H1 (cell line): ENCODE measurements around the gene UMPS. TPM values are rescaled to one million over a fixed set of nuclear protein-coding genes. Genes with fewer than 3 reads are reported as not detected.

ENCODE experiments used
- CTCF ChIA-PET: fragments of 300-600 bp; sonication (Branson Sonifier 250); formaldehyde crosslinking; loops from one replicate; lab custom pipeline; 2021; ENCODE audit not compliant: partially characterized antibody; lab: Charles Lee
- POLR2A ChIA-PET: fragments of 300-600 bp; sonication (Branson Sonifier 250); formaldehyde crosslinking; loops from one replicate; lab custom pipeline; 2021; ENCODE audit warnings: inconsistent platforms; ENCODE audit not compliant: partially characterized antibody; lab: Charles Lee
- DNase-seq, 2 experiments: peaks; one replicate each; pipeline versions ENCODE4 v3.0.0 to v3.0.0-alpha.2; 2010 to 2022; ENCODE audit warnings: low spot score in 2 of 2, low read depth in 1 of 2, mixed read lengths in 1 of 2
- FAIRE-seq: peaks from 2 replicates; lab custom pipeline; 2011; peaks lifted over from hg19 to GRCh38; lab: Jason Lieb, UNC
- H2AFZ ChIP-seq: 2 replicates; pipeline ENCODE4 v1.8.1; 2012; ENCODE audit warnings: low read length, inconsistent platforms
- H2AK5ac ChIP-seq: 2 replicates; pipeline ENCODE4 v1.6.1; 2013; ENCODE audit warnings: low read depth, low read length
- H2BK120ac ChIP-seq: replicated peaks from 2 replicates; pipeline ENCODE3; 2013; ENCODE audit warnings: low read depth, low read length, inconsistent platforms
- H2BK12ac ChIP-seq: 2 replicates; pipeline ENCODE4 v1.6.1; 2013; ENCODE audit warnings: low read depth, low read length
- H2BK15ac ChIP-seq: 2 replicates; pipeline ENCODE4 v1.6.1; 2013; ENCODE audit warnings: low read length
- H2BK20ac ChIP-seq: 2 replicates; pipeline ENCODE4 v1.6.1; 2013; ENCODE audit warnings: low read length
- H2BK5ac ChIP-seq: 2 replicates; pipeline ENCODE4 v1.6.1; 2013; ENCODE audit warnings: low read depth, low read length
- H3K14ac ChIP-seq: 2 replicates; pipeline ENCODE4 v1.6.1; 2013; ENCODE audit warnings: inconsistent platforms; ENCODE audit not compliant: insufficient read length
- H3K18ac ChIP-seq: 2 replicates; pipeline ENCODE4 v1.6.1; 2013; ENCODE audit warnings: low read length; ENCODE audit errors: extremely low read depth
- H3K23ac ChIP-seq: 2 replicates; pipeline ENCODE4 v1.6.1; 2013; ENCODE audit warnings: inconsistent platforms; ENCODE audit not compliant: insufficient read length
- H3K23me2 ChIP-seq: 2 replicates; pipeline ENCODE4 v1.6.1; 2013; ENCODE audit warnings: low read depth, low read length
- H3K27ac ChIP-seq: 2 replicates; pipeline ENCODE4 v1.6.1; 2011; ENCODE audit warnings: low read depth, low read length, inconsistent platforms
- H3K27me3 ChIP-seq, 4 experiments: replicated peaks in 1 of 4; 1 replicate in 1 of 4; 2 replicates in 3 of 4; pipeline versions ENCODE4 v1.6.1 to v1.8.1; 2011 to 2013; ENCODE audit warnings: low read length in 3 of 4, mild to moderate bottlenecking in 3 of 4, inconsistent platforms in 2 of 4, mixed read lengths in 2 of 4, moderate library complexity in 1 of 4; ENCODE audit not compliant: control insufficient read depth in 3 of 4, insufficient read depth in 3 of 4; ENCODE audit errors: extremely low read depth in 1 of 4
- H3K36me3 ChIP-seq, 4 experiments: 2 replicates each; pipeline versions ENCODE4 v1.6.1 to v1.8.1; 2011 to 2013; ENCODE audit warnings: mild to moderate bottlenecking in 4 of 4, low read length in 3 of 4, moderate library complexity in 2 of 4, control low read depth in 1 of 4, inconsistent platforms in 1 of 4; ENCODE audit not compliant: insufficient read depth in 4 of 4, control insufficient read depth in 2 of 4
- H3K4ac ChIP-seq: replicated peaks from 2 replicates; pipeline ENCODE3; 2013; ENCODE audit warnings: low read length, low read depth, mixed read lengths, inconsistent platforms; ENCODE audit not compliant: insufficient read length
- H3K4me1 ChIP-seq, 4 experiments: replicated peaks in 1 of 4; 1 replicate in 1 of 4; 2 replicates in 3 of 4; pipeline versions ENCODE4 v1.6.1 to v1.8.1; 2011 to 2013; ENCODE audit warnings: low read length in 3 of 4, inconsistent platforms in 2 of 4, mixed read lengths in 1 of 4; ENCODE audit not compliant: insufficient read depth in 4 of 4, control insufficient read depth in 3 of 4
- H3K4me2 ChIP-seq, 2 experiments: 2 replicates each; pipeline versions ENCODE4 v1.6.1 to v1.8.1; 2011 to 2013; ENCODE audit warnings: low read depth in 2 of 2, low read length in 2 of 2, control low read depth in 1 of 2, inconsistent platforms in 1 of 2, mild to moderate bottlenecking in 1 of 2; ENCODE audit not compliant: insufficient read depth in 1 of 2
- H3K4me3 ChIP-seq, 4 experiments: fragments of 200-600, 300-600 bp in 1 of 4; sonication (generic), shearing (Covaris generic), sonication (Bioruptor Twin) in 1 of 4; 2 replicates each; pipeline versions ENCODE4 v1.5.1 to v1.8.1; 2011 to 2016; ENCODE audit warnings: low read length in 4 of 4, low read depth in 3 of 4, control low read depth in 2 of 4, inconsistent platforms in 2 of 4, mild to moderate bottlenecking in 2 of 4, mixed read lengths in 1 of 4, moderate library complexity in 1 of 4; ENCODE audit not compliant: insufficient read depth in 2 of 4; ENCODE audit errors: extremely low read depth in 1 of 4
- H3K56ac ChIP-seq: replicated peaks from 2 replicates; pipeline ENCODE3; 2013; ENCODE audit warnings: low read depth, mild to moderate bottlenecking, mixed read lengths, low read length, inconsistent platforms; ENCODE audit not compliant: insufficient read length
- H3K79me1 ChIP-seq: 2 replicates; pipeline ENCODE4 v1.6.1; 2013; ENCODE audit warnings: low read depth, low read length, control low read depth
- H3K79me2 ChIP-seq, 2 experiments: 2 replicates each; pipeline versions ENCODE4 v1.6.1 to v1.8.1; 2012 to 2013; ENCODE audit warnings: low read length in 2 of 2, mild to moderate bottlenecking in 2 of 2, inconsistent platforms in 1 of 2; ENCODE audit not compliant: insufficient read depth in 2 of 2, control insufficient read depth in 1 of 2
- H3K9ac ChIP-seq, 4 experiments: replicated peaks in 1 of 4; 1 replicate in 1 of 4; 2 replicates in 3 of 4; pipeline versions ENCODE4 v1.6.1 to v1.8.1; 2011 to 2013; ENCODE audit warnings: low read depth in 3 of 4, low read length in 3 of 4, control low read depth in 2 of 4, mild to moderate bottlenecking in 2 of 4, moderate library complexity in 2 of 4, inconsistent platforms in 1 of 4; ENCODE audit errors: extremely low read depth in 1 of 4
- H3K9me3 ChIP-seq, 2 experiments: 2 replicates each; pipeline versions ENCODE4 v1.6.1 to v1.8.1; 2012 to 2013; ENCODE audit warnings: mild to moderate bottlenecking in 2 of 2, moderate library complexity in 2 of 2, control low read depth in 1 of 2, inconsistent platforms in 1 of 2, low read depth in 1 of 2, low read length in 1 of 2, mixed read lengths in 1 of 2; ENCODE audit not compliant: insufficient read depth in 2 of 2
- H4K20me1 ChIP-seq, 2 experiments: replicated peaks in 1 of 2; 2 replicates each; pipeline versions ENCODE3 to v1.8.1; 2011 to 2013; ENCODE audit warnings: inconsistent platforms in 2 of 2, low read length in 2 of 2, mild to moderate bottlenecking in 1 of 2; ENCODE audit not compliant: insufficient read depth in 2 of 2, control insufficient read depth in 1 of 2
- H4K5ac ChIP-seq: 2 replicates; pipeline ENCODE4 v1.6.1; 2013; ENCODE audit warnings: low read length, low read depth, mixed read lengths, inconsistent platforms; ENCODE audit not compliant: insufficient read length
- H4K8ac ChIP-seq: 2 replicates; pipeline ENCODE4 v1.8.0; 2013; ENCODE audit warnings: mild to moderate bottlenecking, moderate library complexity, low read length, inconsistent platforms; ENCODE audit not compliant: insufficient read depth; ENCODE audit errors: extremely low read depth
- H4K91ac ChIP-seq: replicated peaks from 2 replicates; pipeline ENCODE3; 2013; ENCODE audit warnings: low read length, mixed read lengths, inconsistent platforms; ENCODE audit not compliant: insufficient read length
- ASH2L ChIP-seq: fragments of 200-600, 300-600 bp; sonication (generic); IDR thresholded peaks from one replicate; pipeline ENCODE4 v1.7.1; 2017; ENCODE audit warnings: low read length
- CEBPB ChIP-seq: IDR thresholded peaks from 2 replicates; pipeline ENCODE4 v1.6.1; 2012; ENCODE audit warnings: low read depth, low read length
- CREB1 ChIP-seq: IDR thresholded peaks from 2 replicates; pipeline ENCODE4 v1.6.1; 2012; ENCODE audit warnings: inconsistent platforms
- CTBP2 ChIP-seq: IDR thresholded peaks from 2 replicates; pipeline ENCODE4 v1.7.0; 2011; ENCODE audit warnings: borderline replicate concordance, mild to moderate bottlenecking, moderate library complexity, mixed read lengths, low read length; ENCODE audit not compliant: insufficient read depth, insufficient read length
- EGR1 ChIP-seq: IDR thresholded peaks from 2 replicates; pipeline ENCODE4 v1.6.1; 2011; ENCODE audit warnings: low read depth, low read length, borderline replicate concordance
- EP300 ChIP-seq, 2 experiments: IDR thresholded peaks; 1 replicate in 1 of 2; 2 replicates in 1 of 2; pipeline ENCODE4 v1.6.1; 2011 to 2012; ENCODE audit warnings: low read depth in 2 of 2, low read length in 2 of 2, mild to moderate bottlenecking in 2 of 2, borderline replicate concordance in 1 of 2, inconsistent platforms in 1 of 2, moderate library complexity in 1 of 2
- EZH2 ChIP-seq: fragments of 200-600 bp; sonication (generic); IDR thresholded peaks from 2 replicates; pipeline ENCODE4 v1.7.1; 2012; ENCODE audit warnings: low read depth, mild to moderate bottlenecking, moderate library complexity, low read length, inconsistent platforms; ENCODE audit not compliant: severe bottlenecking
- HDAC6 ChIP-seq: IDR thresholded peaks from one replicate; pipeline ENCODE4 v1.7.1; 2012; ENCODE audit warnings: low read depth, mild to moderate bottlenecking, inconsistent platforms, low read length, moderate library complexity
- KDM4A ChIP-seq: IDR thresholded peaks from one replicate; pipeline ENCODE4 v1.7.1; 2012; ENCODE audit warnings: low read depth, mild to moderate bottlenecking, moderate library complexity, low read length, inconsistent platforms; ENCODE audit not compliant: severe bottlenecking
- RXRA ChIP-seq: IDR thresholded peaks from 2 replicates; pipeline ENCODE4 v1.6.1; 2011; ENCODE audit warnings: low read depth, mild to moderate bottlenecking, low read length, moderate library complexity; ENCODE audit not compliant: insufficient read depth
- SAP30 ChIP-seq: fragments of 300-600 bp; sonication (generic); IDR thresholded peaks from 2 replicates; pipeline ENCODE4 v1.7.1; 2012; ENCODE audit warnings: low read length, moderate library complexity, mild to moderate bottlenecking, inconsistent platforms; ENCODE audit not compliant: insufficient read depth, insufficient replicate concordance
- SIX5 ChIP-seq: IDR thresholded peaks from 2 replicates; pipeline ENCODE4 v1.6.1; 2011; ENCODE audit warnings: mild to moderate bottlenecking, low read depth, low read length
- TEAD4 ChIP-seq: IDR thresholded peaks from 2 replicates; pipeline ENCODE4 v1.6.1; 2012; ENCODE audit warnings: low read depth, low read length, inconsistent platforms, mixed read lengths
- ZNF274 ChIP-seq: IDR thresholded peaks from 2 replicates; pipeline ENCODE4 v1.7.0; 2012; ENCODE audit warnings: low read length, borderline replicate concordance; ENCODE audit errors: extremely low read depth
- WGBS, 2 experiments: shearing (Covaris generic) in 1 of 2; methylation state at CpG; one replicate each; pipeline versions ENCODE4 v1.1.6 to v1.1.7; 2013 to 2015; ENCODE audit warnings: low lambda C conversion rate in 2 of 2, mixed read lengths in 2 of 2, inconsistent platforms in 1 of 2, low coverage in 1 of 2, missing lambda C conversion rate in 1 of 2; ENCODE audit not compliant: insufficient replicate concordance in 2 of 2, insufficient coverage in 1 of 2, insufficient read length in 1 of 2; ENCODE audit errors: extremely low coverage in 1 of 2, missing lambda C conversion rate in 1 of 2; 5-methylcytosine and 5-hydroxymethylcytosine counted together
- polyA plus RNA-seq, 7 experiments: library from polyadenylated mRNA; depleted of rRNA in 3 of 7; stranded (reverse) in 5 of 7; unstranded in 2 of 7; fragments of >200 nt in 5 of 7; fragments of 200-250 nt in 2 of 7; gene quantifications; 1 replicate in 5 of 7; 2 replicates in 1 of 7; 4 replicates in 1 of 7; pipeline versions ENCODE4 v1.2.1 to v1.2.3, GENCODE V29; 2011 to 2013; ENCODE audit warnings: missing spikeins in 2 of 7, mixed read lengths in 2 of 7
- total RNA-seq: library from RNA; stranded (reverse); fragmentation: NEBNext Ultra II Directional; extraction: Animal tissue kit (Norgen Biotek cat#: 25700); gene quantifications from 2 replicates; pipeline ENCODE4 v1.2.1, GENCODE V29; 2021

Gene UMPS
- total and polyA plus RNA-seq, 2 of the 8 experiments (the other 6 are each of a cell fraction or from before 2014, with no cell fraction given), result 32.8 to 59.0 TPM

GRCh38 chr3:124797426-124797945 is 67.2 kb downstream of the UMPS start:
- Histone ChIP-seq H2AFZ (no peak overlapping the region), H3K27me3 (no peaks in the 10 kb centered on the region), H4K5ac (no peak overlapping the region), H3K9ac (no peak overlapping the region), H3K18ac (no peak overlapping the region), H3K4me1 (peaks cover 2 to 13% (median 4%) of the 10 kb centered on the region in 4 experiments; a peak in 6 of 7 replicates), H4K91ac (no peak overlapping the region), H2BK20ac (no peak overlapping the region), H3K9me3 (no peaks in the 10 kb centered on the region), H4K8ac (no peak overlapping the region), H2BK120ac (no peak overlapping the region), H2BK15ac (no peak overlapping the region), H3K23ac (no peak overlapping the region), H2BK5ac (no peak overlapping the region), H3K79me1 (peaks cover 2% of the 10 kb centered on the region), H2AK5ac (no peak overlapping the region), H3K4me3 (no peak overlapping the region), H4K20me1 (peaks cover 0 to 3% of the 10 kb centered on the region in 2 experiments), H3K56ac (no peak overlapping the region), H3K27ac (no peak overlapping the region), H3K4me2 (no peak overlapping the region), H3K23me2 (no peaks in the 10 kb centered on the region), H2BK12ac (no peak overlapping the region), H3K14ac (no peak overlapping the region), H3K4ac (no peak overlapping the region), H3K79me2 (no peaks in the 10 kb centered on the region), H3K36me3 (peaks cover 10 to 18% (median 12%) of the 10 kb centered on the region in 4 experiments; a peak in 7 of 8 replicates)
- ChIA-PET POLR2A (interaction anchor here (0.9 to 1.9 kb wide), 4 partner anchors 10 to 34 kb away, joined by 3 to 8 read pairs (median 3); no protein-coding TSS in a partner anchor), CTCF (interaction anchor here (1.3 to 2.4 kb wide), 4 partner anchors 11 to 104 kb away, joined by 3 to 13 read pairs (median 7); no protein-coding TSS in a partner anchor)
- FAIRE-seq (no peak), DNase-seq (no peak)
- 84% methylated on average over 4 of the region's 4 CpGs; no CpG with 5 or more reads in 1 of the 2 experiments for WGBS, 2 experiments
- TF ChIP-seq CEBPB, result no peak
- TF ChIP-seq ASH2L, result no peak
- TF ChIP-seq TEAD4, result no peak
- TF ChIP-seq RXRA, result no peak
- TF ChIP-seq EGR1, result no peak
- no peak for TF ChIP-seq CREB1
- no peak for TF ChIP-seq HDAC6
- no peak for TF ChIP-seq KDM4A
- TF ChIP-seq EP300 (IDR thresholded peaks at IDR 0.05; ENCODE audit: borderline replicate concordance in 1 of 2, low read depth in 2 of 2, low read length in 2 of 2), result no peak
- no peak for TF ChIP-seq ZNF274
- TF ChIP-seq EZH2, result no peak
- no peak for TF ChIP-seq SAP30
- TF ChIP-seq CTBP2, result no peak
- no peak for TF ChIP-seq SIX5
